A549 (cell line): Measurements from ENCODE around the gene ZNF438. TPM values are rescaled to one million over a fixed set of nuclear protein-coding genes. Genes with fewer than 3 reads are reported as not detected.

ENCODE experiments used
- ATAC-seq, 2 experiments: fragments of 200-7000 bp in 1 of 2; fragments of >200 bp in 1 of 2; cut with Nextera tagmentation in 1 of 2; cut with Tn5 transposase in 1 of 2; 3 replicates each; pipeline versions ENCODE4 v1.8.0 to v1.9.1; 2018 to 2020; ENCODE audit warnings: mild to moderate bottlenecking in 1 of 2, moderate library complexity in 1 of 2
- CTCF ChIA-PET: fragments of 300-600 bp; sonication (Branson Sonifier 250); formaldehyde crosslinking; extraction: SDS; loops from one replicate; lab custom pipeline; 2021; ENCODE audit warnings: antibody characterized with exemption, inconsistent platforms; lab: Yijun Ruan, JAX
- POLR2A ChIA-PET: fragments of 350-600 bp; formaldehyde crosslinking; extraction: SDS; loops from one replicate; lab custom pipeline; 2021; ENCODE audit warnings: antibody characterized with exemption, inconsistent platforms; lab: Yijun Ruan, JAX
- DNase-seq, 2 experiments: peaks; one replicate each; pipeline versions ENCODE4 v3.0.0 to v3.0.0-alpha.2; 2011 to 2016; ENCODE audit warnings: low read depth in 1 of 2, low spot score in 1 of 2
- FAIRE-seq: peaks from 2 replicates; lab custom pipeline; 2011; peaks lifted over from hg19 to GRCh38; lab: Jason Lieb, UNC
- H3K27ac ChIP-seq, 2 experiments: fragments of >200 bp; sonication (Bioruptor Twin); formaldehyde crosslinking; 3 replicates each; pipeline ENCODE4 v1.5.1; 2016 to 2017
- H3K4me1 ChIP-seq: fragments of >200 bp; sonication (Bioruptor Twin); formaldehyde crosslinking; 3 replicates; pipeline ENCODE4 v1.6.1; 2016
- H3K4me2 ChIP-seq: fragments of >200 bp; sonication (Bioruptor Twin); formaldehyde crosslinking; 3 replicates; pipeline ENCODE4 v1.6.1; 2016
- H3K4me3 ChIP-seq: fragments of >200 bp; sonication (Bioruptor Twin); formaldehyde crosslinking; 3 replicates; pipeline ENCODE4 v1.5.1; 2016
- H3K9me3 ChIP-seq: fragments of >200 bp; sonication (Bioruptor Twin); formaldehyde crosslinking; 3 replicates; pipeline ENCODE4 v1.6.1; 2016
- CBX2 ChIP-seq: fragments of 200-600 bp; sonication (generic); IDR thresholded peaks from 2 replicates; pipeline ENCODE4 v1.6.1; 2016; ENCODE audit warnings: low read depth, mild to moderate bottlenecking, borderline replicate concordance
- CBX8 ChIP-seq: fragments of 200-600 bp; sonication (generic); IDR thresholded peaks from 2 replicates; pipeline ENCODE4 v1.6.1; 2016
- CHD2 ChIP-seq: fragments of 150-350 bp; IDR thresholded peaks from 2 replicates; pipeline ENCODE4 v1.6.1; 2014; ENCODE audit warnings: low read length; ENCODE audit not compliant: partially characterized antibody
- E2F6 ChIP-seq: IDR thresholded peaks from 2 replicates; pipeline ENCODE4 v1.6.1; 2012; ENCODE audit warnings: low read depth, borderline replicate concordance
- EHF ChIP-seq: fragments of 250-450 bp; sonication (Bioruptor Pico); IDR thresholded peaks from 2 replicates; pipeline ENCODE4 v1.5.0; 2020; ENCODE audit warnings: mild to moderate bottlenecking
- EHMT2 ChIP-seq: fragments of 200-600 bp; sonication (generic); IDR thresholded peaks from 2 replicates; pipeline ENCODE4 v1.6.1; 2016; ENCODE audit warnings: antibody characterized with exemption, low read depth, mild to moderate bottlenecking, moderate library complexity
- FOSB ChIP-seq: fragments of 250-450 bp; sonication (Bioruptor Pico); IDR thresholded peaks from 2 replicates; pipeline ENCODE4 v1.5.0; 2020; ENCODE audit warnings: mild to moderate bottlenecking, moderate library complexity
- FOXS1 ChIP-seq: fragments of 250-450 bp; sonication (Bioruptor Pico); IDR thresholded peaks from 2 replicates; pipeline ENCODE4 v1.5.0; 2020; ENCODE audit warnings: mild to moderate bottlenecking, moderate library complexity
- GATA3 ChIP-seq: IDR thresholded peaks from 2 replicates; pipeline ENCODE4 v1.6.1; 2012; ENCODE audit warnings: borderline replicate concordance
- HDAC2 ChIP-seq: fragments of 200-600 bp; sonication (generic); IDR thresholded peaks from 2 replicates; pipeline ENCODE4 v1.6.1; 2016
- HMGXB4 ChIP-seq: fragments of 250-450 bp; sonication (Bioruptor Pico); IDR thresholded peaks from 2 replicates; pipeline ENCODE4 v1.5.0; 2021; ENCODE audit warnings: mild to moderate bottlenecking, moderate library complexity, borderline replicate concordance
- HOXA7 ChIP-seq: fragments of 250-450 bp; sonication (Bioruptor Pico); IDR thresholded peaks from 2 replicates; pipeline ENCODE4 v1.5.0; 2020; ENCODE audit warnings: mild to moderate bottlenecking, moderate library complexity
- JUN ChIP-seq, 2 experiments: fragments of >200 bp; sonication (Bioruptor Twin); formaldehyde crosslinking; IDR thresholded peaks; 2 replicates in 1 of 2; 3 replicates in 1 of 2; pipeline ENCODE4 v1.6.1; 2016 to 2017
- MAFK ChIP-seq: fragments of 450-650 bp; IDR thresholded peaks from 2 replicates; pipeline ENCODE4 v1.6.1; 2014; ENCODE audit not compliant: partially characterized antibody
- MYC ChIP-seq: IDR thresholded peaks from 2 replicates; pipeline ENCODE4 v1.6.1; 2012; ENCODE audit warnings: mild to moderate bottlenecking, inconsistent platforms, low read length, improper control_type of control experiment, borderline replicate concordance
- NFE2L2 ChIP-seq: fragments of 150-350 bp; conservative IDR thresholded peaks from 2 replicates; pipeline ENCODE4 v1.6.1; 2014; ENCODE audit warnings: low read length
- NR3C1 ChIP-seq: fragments of >200 bp; sonication (Bioruptor Twin); formaldehyde crosslinking; IDR thresholded peaks from 3 replicates; pipeline ENCODE4 v1.6.1; 2017
- RAD21 ChIP-seq, 2 experiments: fragments of >200 bp in 1 of 2; sonication (Bioruptor Twin) in 1 of 2; formaldehyde crosslinking in 1 of 2; IDR thresholded peaks in 1 of 2; conservative IDR thresholded peaks in 1 of 2; 2 replicates in 1 of 2; 3 replicates in 1 of 2; pipeline ENCODE4 v1.6.1; 2012 to 2018; ENCODE audit warnings: inconsistent platforms in 1 of 2
- RCOR1 ChIP-seq: fragments of 150-350 bp; IDR thresholded peaks from 2 replicates; pipeline ENCODE4 v1.6.1; 2014; ENCODE audit warnings: antibody characterized with exemption, low read length, low read depth
- RNF2 ChIP-seq: fragments of 200-600 bp; sonication (generic); IDR thresholded peaks from 2 replicates; pipeline ENCODE4 v1.6.1; 2016; ENCODE audit warnings: low read depth, mild to moderate bottlenecking, antibody characterized with exemption, moderate library complexity, borderline replicate concordance
- ZNF302 ChIP-seq: fragments of 250-450 bp; sonication (Bioruptor Pico); IDR thresholded peaks from 2 replicates; pipeline ENCODE4 v1.9.0; 2021; ENCODE audit warnings: inconsistent platforms, mild to moderate bottlenecking, moderate library complexity
- WGBS: methylation state at CpG from one replicate; pipeline ENCODE4 v1.1.6; 2017; ENCODE audit errors: missing lambda C conversion rate; 5-methylcytosine and 5-hydroxymethylcytosine counted together
- polyA plus RNA-seq, 4 experiments: library from polyadenylated mRNA; depleted of rRNA in 3 of 4; stranded (reverse); fragments of >200 nt; fragmentation: RNase III in 1 of 4; extraction: RNeasy Plus Mini Kit Qiagen cat#74134 plus additional on column Dnase treatment in 1 of 4; gene quantifications; 2 replicates in 3 of 4; 3 replicates in 1 of 4; pipeline ENCODE4 v1.2.3, GENCODE V29; 2011 to 2017
- TF ChIP-seq, protein P1 (sequence below): fragments of 150-350 bp; IDR thresholded peaks from 2 replicates; pipeline ENCODE4 v1.6.1; 2014; ENCODE audit warnings: low read depth, mild to moderate bottlenecking, low read length
- TF ChIP-seq, protein P2 (sequence below): fragments of 450-650 bp; IDR thresholded peaks from 2 replicates; pipeline ENCODE4 v1.6.1; 2014; ENCODE audit warnings: antibody characterized with exemption

ZNF438 gene
- polyA plus RNA-seq, 2 of the 4 experiments (the other 2 are of a cell fraction), result 2.2 to 4.5 TPM

DNA sequence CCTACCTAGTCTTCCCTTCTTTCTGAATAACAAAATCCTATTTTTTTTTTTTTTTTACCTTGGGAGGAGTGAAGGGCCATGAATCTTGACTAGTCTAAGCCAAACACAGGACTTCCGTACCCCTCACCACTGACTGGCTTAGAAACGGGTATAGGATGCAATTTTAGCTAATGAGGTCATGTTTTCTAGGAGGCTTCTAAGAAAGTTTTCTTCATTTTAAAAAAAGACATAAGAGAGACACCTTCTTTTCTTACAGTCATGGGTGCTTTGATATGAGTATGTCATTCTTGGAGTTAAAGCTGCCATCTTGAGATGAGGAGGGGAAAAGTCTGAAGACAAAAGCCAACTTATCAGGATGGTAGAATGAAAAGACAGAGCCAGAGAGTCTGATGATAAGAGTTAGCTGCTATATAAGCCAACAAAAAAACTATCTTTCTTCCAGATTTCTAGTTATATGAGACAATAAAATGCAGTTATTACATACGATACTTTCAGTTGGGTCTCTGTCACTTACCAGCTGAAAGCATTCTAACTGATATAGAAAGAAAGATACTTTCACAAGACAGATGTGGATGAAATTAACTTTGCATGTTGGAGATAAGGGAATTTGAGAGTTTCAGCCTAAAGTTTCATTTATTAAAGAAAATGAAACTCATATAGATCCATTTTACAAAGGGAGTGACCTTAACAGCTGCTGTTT lies 34.0 kb downstream of the ZNF438 start:
- POLR2A ChIA-PET, result no interaction called here
- Histone ChIP-seq H3K27ac (no peak overlapping the region), H3K4me2 (no peak overlapping the region), H3K4me3 (no peak overlapping the region), H3K9me3 (peaks cover 21% of the 10 kb centered on the region)
- WGBS, result 88% methylated on average over 3 of the region's 3 CpGs
- DNase-seq, result no peak
- CTCF ChIA-PET, result no interaction called here
- TF ChIP-seq NR3C1, result no peak
- TF ChIP-seq FOXS1, result no peak
- no peak for TF ChIP-seq FOSB
- no peak for TF ChIP-seq MYC
- no peak for TF ChIP-seq RCOR1
- no peak for TF ChIP-seq EHF
- TF ChIP-seq NFE2L2, result no peak
- no peak for TF ChIP-seq CBX2
- TF ChIP-seq JUN (IDR thresholded peaks at IDR 0.05), result no peak
- TF ChIP-seq RAD21 (conservative IDR thresholded peaks at IDR 0.05 in 1 of 2, IDR thresholded peaks at IDR 0.05 in 1 of 2), result no peak
- no peak for TF ChIP-seq ZNF302 (CRISPR knock-in tag)
- no peak for TF ChIP-seq MAFK
- no peak for TF ChIP-seq GATA3
- no peak for TF ChIP-seq CBX8
- no peak for TF ChIP-seq HOXA7
- TF ChIP-seq, protein P1, sequence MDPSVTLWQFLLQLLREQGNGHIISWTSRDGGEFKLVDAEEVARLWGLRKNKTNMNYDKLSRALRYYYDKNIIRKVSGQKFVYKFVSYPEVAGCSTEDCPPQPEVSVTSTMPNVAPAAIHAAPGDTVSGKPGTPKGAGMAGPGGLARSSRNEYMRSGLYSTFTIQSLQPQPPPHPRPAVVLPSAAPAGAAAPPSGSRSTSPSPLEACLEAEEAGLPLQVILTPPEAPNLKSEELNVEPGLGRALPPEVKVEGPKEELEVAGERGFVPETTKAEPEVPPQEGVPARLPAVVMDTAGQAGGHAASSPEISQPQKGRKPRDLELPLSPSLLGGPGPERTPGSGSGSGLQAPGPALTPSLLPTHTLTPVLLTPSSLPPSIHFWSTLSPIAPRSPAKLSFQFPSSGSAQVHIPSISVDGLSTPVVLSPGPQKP, result no peak
- TF ChIP-seq EHMT2, result no peak
- TF ChIP-seq E2F6, result no peak
- TF ChIP-seq, all 56 proteins: peak for 0
- FAIRE-seq (no peak), ATAC-seq (no peak)
- H3K4me1 ChIP-seq, result peaks cover 29% of the 10 kb centered on the region

GRCh38 chr10:30996481-30997005 lies 35.1 kb downstream of the ZNF438 start:
- POLR2A ChIA-PET, result no interaction called here
- DNase-seq, result no peak
- peaks cover 21% of the 10 kb centered on the region for H3K9me3 ChIP-seq
- CTCF ChIA-PET, result interaction anchor here (0.6 kb wide), 1 partner anchor 109 kb away, joined by 3 read pairs; no protein-coding TSS in a partner anchor
- no peak for ATAC-seq
- H3K27ac ChIP-seq, result no peak overlapping the region
- no peak overlapping the region for H3K4me3 ChIP-seq
- TF ChIP-seq, protein P2, sequence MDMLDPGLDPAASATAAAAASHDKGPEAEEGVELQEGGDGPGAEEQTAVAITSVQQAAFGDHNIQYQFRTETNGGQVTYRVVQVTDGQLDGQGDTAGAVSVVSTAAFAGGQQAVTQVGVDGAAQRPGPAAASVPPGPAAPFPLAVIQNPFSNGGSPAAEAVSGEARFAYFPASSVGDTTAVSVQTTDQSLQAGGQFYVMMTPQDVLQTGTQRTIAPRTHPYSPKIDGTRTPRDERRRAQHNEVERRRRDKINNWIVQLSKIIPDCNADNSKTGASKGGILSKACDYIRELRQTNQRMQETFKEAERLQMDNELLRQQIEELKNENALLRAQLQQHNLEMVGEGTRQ, result no peak
- TF ChIP-seq HDAC2, result no peak
- no peak for TF ChIP-seq RAD21 (conservative IDR thresholded peaks at IDR 0.05 in 1 of 2, IDR thresholded peaks at IDR 0.05 in 1 of 2)
- no peak for TF ChIP-seq CHD2
- TF ChIP-seq CBX2, result no peak
- TF ChIP-seq HMGXB4 (CRISPR knock-in tag), result no peak
- TF ChIP-seq RNF2, result no peak
- no peak for FAIRE-seq
- H3K4me1 ChIP-seq, result peaks cover 22% of the 10 kb centered on the region
- H3K4me2 ChIP-seq, result no peak overlapping the region
